ENCODE measurements around the gene UNC5B.

Gene UNC5B

DNA sequence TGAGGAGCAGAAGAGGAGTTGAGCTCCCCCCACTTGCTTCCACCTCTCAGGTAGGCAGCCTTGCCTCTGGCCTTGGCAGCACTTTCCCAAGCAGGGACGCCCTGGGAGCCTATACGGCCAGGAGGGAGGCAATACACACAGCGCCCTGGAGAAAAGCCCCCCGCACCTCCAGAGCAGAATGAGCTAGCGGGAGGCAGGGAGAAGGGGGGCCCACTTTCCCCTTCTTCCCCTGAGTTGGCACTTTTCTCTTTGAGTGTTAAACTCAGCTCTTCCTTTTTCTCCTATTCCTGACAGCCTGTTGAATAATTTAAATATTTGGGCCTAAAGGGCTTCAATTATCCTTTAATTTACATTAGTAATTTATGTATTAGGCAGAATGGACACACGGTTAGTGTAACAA is 35.8 kb downstream of the UNC5B start:
- no peak for ATAC-seq
- H3K27ac Mint-ChIP-seq: no peak overlapping the region
- no peak overlapping the region for H3K4me3 Mint-ChIP-seq
- H3K4me1 Mint-ChIP-seq: peaks cover 9% of the 10 kb centered on the region
- no peaks in the 10 kb centered on the region for H3K36me3 Mint-ChIP-seq
- peaks cover 30% of the 10 kb centered on the region for H3K27me3 Mint-ChIP-seq
- no peaks in the 10 kb centered on the region for H3K9me3 Mint-ChIP-seq

DNA sequence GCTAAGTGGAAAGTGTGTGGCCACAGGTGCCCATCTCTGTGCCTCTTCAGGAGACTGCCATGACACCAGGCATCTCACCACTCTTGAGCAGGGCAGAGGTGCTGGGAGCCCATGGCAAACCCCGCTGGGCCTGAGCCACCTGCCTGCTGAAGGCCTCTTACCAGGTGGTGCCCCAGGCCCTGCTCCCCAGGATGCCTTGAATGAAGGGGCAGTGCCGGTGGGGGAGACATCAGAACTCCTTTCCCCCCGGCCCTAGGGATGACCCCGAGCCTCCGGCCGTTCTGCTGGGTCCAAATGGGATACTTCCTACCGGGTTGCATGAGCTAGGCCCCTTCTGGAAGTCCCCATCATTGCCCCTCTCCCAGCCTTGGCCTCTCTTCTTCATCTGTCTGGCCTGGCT is 37.6 kb downstream of the UNC5B start:
- H3K27ac Mint-ChIP-seq: no peak overlapping the region
- peaks cover under 1% of the 10 kb centered on the region for H3K4me1 Mint-ChIP-seq
- no peaks in the 10 kb centered on the region for H3K9me3 Mint-ChIP-seq
- peaks cover 16% of the 10 kb centered on the region for H3K27me3 Mint-ChIP-seq
- no peaks in the 10 kb centered on the region for H3K36me3 Mint-ChIP-seq
- no peak for ATAC-seq
- H3K4me3 Mint-ChIP-seq: no peak overlapping the region

DNA sequence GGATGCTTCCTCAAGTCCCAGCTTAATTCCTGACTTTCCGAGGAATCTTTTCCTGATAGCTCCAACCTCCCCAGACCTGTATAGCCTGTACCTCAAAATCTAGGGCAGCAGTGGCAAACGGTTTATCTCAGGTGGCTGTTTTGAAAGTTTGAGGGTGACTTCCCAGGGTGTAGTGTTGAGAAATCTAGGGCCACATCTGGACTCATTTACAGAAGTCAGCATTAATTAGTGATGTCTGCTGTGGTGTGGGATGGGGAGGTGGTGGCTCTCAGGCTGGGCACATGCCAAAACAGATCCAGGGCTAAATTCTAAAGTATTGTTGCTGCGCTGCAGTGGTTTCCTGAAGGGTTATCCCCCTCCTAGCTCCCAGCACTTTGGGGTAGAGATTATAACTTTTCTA is 38.0 kb downstream of the UNC5B start:
- no peaks in the 10 kb centered on the region for H3K36me3 Mint-ChIP-seq
- H3K27ac Mint-ChIP-seq: no peak overlapping the region
- no peak overlapping the region for H3K4me3 Mint-ChIP-seq
- peaks cover 13% of the 10 kb centered on the region for H3K27me3 Mint-ChIP-seq
- H3K9me3 Mint-ChIP-seq: no peaks in the 10 kb centered on the region
- ATAC-seq: no peak
- H3K4me1 Mint-ChIP-seq: no peaks in the 10 kb centered on the region

DNA sequence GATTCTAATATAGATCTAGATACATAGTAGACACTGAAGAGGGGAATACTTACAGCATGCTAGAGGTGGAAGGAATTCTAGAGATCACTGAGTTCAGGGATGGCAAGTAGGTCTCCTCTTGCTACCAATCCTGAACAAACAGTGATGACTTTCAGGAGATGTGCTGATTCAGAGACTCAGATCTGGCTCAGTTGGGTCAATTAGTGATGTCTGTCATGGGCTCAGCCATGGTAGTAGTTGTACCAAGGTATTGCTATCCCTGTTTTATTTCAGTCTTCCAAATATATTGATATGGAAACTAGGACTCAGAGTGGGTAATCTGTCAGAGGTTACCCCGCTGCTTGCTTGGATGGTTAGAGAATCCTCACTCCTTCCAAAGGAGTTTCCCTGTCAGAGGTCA is 38.5 kb downstream of the UNC5B start:
- Mint-ChIP-seq H3K36me3 (no peaks in the 10 kb centered on the region), H3K4me1 (no peaks in the 10 kb centered on the region), H3K4me3 (no peak overlapping the region), H3K27ac (no peak overlapping the region), H3K27me3 (peaks cover 13% of the 10 kb centered on the region), H3K9me3 (no peaks in the 10 kb centered on the region)
- no peak for ATAC-seq

DNA sequence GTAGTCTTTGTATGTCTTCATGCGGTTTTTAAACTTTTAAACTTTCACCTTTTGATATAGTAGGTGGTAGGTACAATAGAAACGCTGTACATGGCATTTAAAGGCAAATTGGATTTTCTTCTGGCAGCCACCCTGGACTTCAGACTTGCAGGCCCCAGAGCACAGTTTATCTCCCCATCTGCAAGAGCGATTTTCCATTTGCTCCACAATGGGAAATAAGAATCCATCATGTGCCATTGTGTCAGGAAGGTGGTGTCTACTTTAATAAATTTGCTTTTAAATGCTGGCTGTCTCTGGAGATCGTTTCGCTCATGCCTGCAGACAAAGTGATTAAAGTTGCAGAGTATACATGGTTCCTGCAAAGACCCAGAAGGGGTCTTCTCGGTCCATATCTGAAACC is 38.9 kb downstream of the UNC5B start:
- Mint-ChIP-seq H3K27me3 (peaks cover 13% of the 10 kb centered on the region), H3K4me1 (no peaks in the 10 kb centered on the region), H3K36me3 (no peaks in the 10 kb centered on the region), H3K9me3 (no peaks in the 10 kb centered on the region), H3K27ac (no peak overlapping the region), H3K4me3 (no peak overlapping the region)
- no peak for ATAC-seq

DNA sequence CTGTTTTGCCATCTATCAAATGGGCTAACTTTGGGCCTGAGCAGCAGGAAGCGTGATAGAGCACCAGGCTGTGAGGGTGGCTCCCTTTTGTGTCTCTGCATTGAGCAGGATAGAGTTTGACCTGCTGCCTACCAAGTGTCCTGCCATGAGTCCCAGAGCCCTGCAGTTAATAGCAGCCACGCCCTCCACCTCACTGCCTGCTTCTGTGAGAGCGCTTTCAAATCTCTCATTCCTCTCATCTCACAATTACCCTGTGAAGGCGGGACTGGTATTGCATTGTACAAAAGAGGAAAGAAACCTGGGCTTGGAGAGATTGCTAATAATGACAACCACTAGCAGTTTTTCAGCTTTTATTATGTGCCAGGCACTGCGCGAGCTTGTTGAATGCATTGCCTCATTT is 39.9 kb downstream of the UNC5B start:
- H3K27ac Mint-ChIP-seq: no peak overlapping the region

DNA sequence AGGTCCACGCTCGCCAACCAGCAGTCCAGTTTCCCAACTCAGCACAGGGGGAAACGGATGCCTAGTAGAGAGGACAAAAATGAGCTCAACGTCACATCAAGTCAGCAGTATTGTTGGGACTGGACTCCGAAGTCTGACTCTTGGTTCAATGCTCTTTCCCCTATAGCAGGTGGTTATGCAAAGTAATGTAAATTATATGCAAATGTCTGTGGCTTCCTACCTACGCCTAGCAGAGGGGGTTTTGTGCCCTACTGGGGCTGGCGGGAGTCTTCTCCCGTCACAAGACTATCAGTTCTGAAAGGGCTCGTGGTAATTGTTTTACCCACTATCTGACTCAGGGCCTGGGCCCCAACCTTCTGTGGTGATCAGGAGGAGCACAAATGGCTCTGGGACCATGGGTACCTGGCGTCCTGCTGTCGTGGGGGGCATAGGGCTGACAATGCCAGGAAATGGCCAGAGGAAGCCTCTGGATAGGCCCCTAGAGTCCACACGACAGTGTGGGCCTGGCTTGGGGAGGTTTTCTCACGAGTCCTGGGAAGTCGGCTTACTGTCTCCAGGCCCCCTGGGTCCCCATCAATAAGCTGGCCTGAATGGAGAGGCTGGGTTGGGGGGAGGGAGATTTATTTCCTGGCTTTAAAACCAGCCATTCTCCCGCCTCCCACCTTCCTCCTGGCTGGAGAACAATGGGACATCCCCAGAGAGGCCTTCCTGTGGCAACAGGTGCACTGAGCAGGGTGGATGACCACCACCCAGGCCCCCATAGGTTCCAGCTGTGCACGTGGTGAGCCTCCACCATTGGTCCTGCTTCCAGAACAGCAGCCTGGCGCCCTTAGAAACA is 41.8 kb downstream of the UNC5B start:
- H3K36me3 Mint-ChIP-seq: no peaks in the 10 kb centered on the region
- no peaks in the 10 kb centered on the region for H3K9me3 Mint-ChIP-seq
- no peaks in the 10 kb centered on the region for H3K4me1 Mint-ChIP-seq
- H3K27ac Mint-ChIP-seq: no peak overlapping the region
- peaks cover 39% of the 10 kb centered on the region for H3K27me3 Mint-ChIP-seq
- H3K4me3 Mint-ChIP-seq: no peak overlapping the region
- no peak for ATAC-seq

More for the DNA sequence above, 39.9 kb downstream of the UNC5B start:
- Mint-ChIP-seq H3K9me3 (no peaks in the 10 kb centered on the region), H3K36me3 (no peaks in the 10 kb centered on the region), H3K4me3 (no peak overlapping the region), H3K27me3 (peaks cover 19% of the 10 kb centered on the region), H3K4me1 (no peaks in the 10 kb centered on the region)
- ATAC-seq: no peak

DNA sequence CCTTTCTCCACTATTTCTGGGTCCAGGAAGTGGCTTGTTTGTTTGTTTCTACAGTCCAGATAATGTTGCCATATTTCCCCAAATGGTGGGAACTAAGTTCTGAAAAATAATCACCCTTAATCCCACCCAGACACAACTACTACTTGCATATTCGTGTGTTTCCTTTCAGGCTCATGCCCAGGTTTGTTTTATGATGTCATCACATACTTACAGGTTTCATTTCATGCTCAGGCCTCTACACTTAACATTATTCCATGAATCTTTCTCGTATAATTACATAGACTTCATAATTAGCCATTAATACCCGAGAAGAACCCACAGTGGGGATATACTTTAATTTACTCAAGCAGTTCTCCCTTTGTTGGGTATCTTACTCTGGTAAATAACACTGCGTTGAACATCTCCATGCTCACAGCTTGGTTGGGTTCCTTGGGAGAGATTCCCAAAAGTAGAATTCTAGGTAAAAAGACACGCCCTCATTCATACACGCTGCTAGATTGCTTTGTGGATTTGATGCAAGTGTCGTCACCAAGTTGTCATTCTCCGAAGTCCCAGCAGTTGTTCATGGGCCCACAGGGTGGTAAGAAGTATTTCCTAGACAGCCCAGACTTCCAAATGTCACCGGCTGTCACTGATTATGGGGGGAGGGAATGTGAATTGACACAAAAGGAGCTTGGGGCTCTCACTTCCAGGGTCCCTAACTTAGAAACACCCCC is 42.6 kb downstream of the UNC5B start:
- Mint-ChIP-seq H3K27me3 (peaks cover 46% of the 10 kb centered on the region), H3K4me3 (no peak overlapping the region), H3K9me3 (no peaks in the 10 kb centered on the region), H3K27ac (no peak overlapping the region), H3K4me1 (no peaks in the 10 kb centered on the region), H3K36me3 (no peaks in the 10 kb centered on the region)
- ATAC-seq: no peak

DNA sequence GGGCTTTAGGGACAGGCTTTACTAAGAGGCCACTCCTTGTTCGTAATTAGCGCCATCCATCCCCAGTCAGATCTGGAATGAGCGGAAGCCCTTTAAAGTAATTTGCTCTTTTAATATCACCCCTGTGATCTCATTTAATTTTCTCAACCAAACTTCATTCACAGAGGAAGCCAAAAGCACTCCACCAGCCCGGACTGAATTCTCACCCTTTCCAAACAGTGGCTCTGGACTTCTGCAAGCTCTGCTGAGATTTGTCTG is 43.1 kb downstream of the UNC5B start:
- no peaks in the 10 kb centered on the region for H3K36me3 Mint-ChIP-seq
- peaks cover 46% of the 10 kb centered on the region for H3K27me3 Mint-ChIP-seq
- H3K4me3 Mint-ChIP-seq: no peak overlapping the region
- no peak for ATAC-seq
- H3K9me3 Mint-ChIP-seq: no peaks in the 10 kb centered on the region
- no peaks in the 10 kb centered on the region for H3K4me1 Mint-ChIP-seq
- no peak overlapping the region for H3K27ac Mint-ChIP-seq

DNA sequence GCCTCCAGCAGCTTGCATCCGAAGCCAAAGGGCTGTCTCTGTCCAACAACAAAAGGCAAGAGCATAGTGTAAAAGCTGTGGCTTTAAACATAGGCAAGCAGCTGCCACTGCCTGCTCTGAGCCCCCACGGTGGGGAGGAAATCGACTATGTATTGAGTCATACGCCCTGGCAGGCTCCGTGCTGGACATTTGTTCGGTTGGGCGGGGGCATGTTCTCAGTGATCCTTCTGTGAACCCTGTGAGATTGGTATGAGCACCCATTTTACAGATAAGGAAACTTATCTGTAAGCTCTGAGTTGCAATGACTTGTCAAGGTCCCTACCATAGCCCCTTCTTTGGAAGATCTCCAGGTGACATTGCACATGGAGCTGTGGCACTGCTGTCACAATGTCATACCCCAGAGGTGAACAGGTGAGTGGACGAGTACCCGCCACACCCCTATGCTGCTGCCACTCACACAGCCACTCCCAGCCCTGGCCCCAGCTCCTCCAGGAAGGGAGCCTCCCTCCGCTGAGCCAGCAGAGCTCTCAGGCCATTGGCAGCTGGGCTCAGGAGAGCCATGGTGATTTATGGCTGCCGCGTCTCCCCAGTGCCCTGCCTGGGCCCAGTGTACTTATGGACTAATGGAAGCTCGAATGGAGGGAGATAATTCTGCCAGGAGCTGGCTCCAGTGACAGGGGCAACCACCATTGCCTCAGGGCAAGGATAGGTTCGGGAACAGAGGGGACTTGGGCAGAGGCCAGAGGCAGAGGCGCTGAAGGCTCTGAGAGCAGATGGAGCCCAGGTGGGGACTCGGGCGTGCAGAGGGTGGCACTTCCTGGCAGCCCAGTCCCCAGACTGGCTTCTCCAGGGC is 43.7 kb downstream of the UNC5B start:
- H3K9me3 Mint-ChIP-seq: no peaks in the 10 kb centered on the region
- H3K4me1 Mint-ChIP-seq: no peaks in the 10 kb centered on the region
- H3K27me3 Mint-ChIP-seq: peaks cover 46% of the 10 kb centered on the region
- H3K36me3 Mint-ChIP-seq: no peaks in the 10 kb centered on the region
- H3K27ac Mint-ChIP-seq: no peak overlapping the region
- no peak overlapping the region for H3K4me3 Mint-ChIP-seq
- no peak for ATAC-seq

DNA sequence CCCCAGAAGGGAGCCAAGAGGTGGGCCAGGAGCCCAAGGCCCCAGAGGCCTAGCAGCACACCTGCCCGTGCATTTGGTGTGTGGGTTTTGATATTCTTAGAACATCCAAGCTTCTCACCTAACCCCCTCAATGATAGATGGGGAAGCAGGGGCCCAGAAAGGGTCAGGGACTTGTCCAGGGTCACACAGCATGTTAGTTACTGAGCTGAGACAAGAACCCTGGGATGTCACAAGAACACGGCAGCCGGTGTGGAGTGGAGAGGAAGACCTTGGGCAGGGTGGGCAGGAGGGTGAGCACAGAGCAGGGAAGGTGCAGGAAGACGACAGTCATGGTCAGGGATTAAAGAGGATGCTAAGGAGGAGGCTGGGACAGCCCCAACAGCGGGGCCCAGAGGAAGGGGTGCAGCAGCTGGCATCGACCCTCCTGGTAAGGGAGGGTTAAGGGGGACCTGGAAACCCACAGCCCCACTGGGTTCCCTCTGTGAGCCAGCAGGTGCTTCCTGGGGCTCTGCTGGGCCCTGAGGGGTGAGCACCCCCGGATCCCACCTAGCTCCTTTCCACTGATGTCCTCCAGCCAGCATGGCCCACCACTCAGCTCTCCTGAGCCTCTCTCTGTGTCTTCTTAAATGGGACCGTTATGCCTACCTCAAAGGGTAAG is 44.4 kb downstream of the UNC5B start:
- ATAC-seq: no peak

DNA sequence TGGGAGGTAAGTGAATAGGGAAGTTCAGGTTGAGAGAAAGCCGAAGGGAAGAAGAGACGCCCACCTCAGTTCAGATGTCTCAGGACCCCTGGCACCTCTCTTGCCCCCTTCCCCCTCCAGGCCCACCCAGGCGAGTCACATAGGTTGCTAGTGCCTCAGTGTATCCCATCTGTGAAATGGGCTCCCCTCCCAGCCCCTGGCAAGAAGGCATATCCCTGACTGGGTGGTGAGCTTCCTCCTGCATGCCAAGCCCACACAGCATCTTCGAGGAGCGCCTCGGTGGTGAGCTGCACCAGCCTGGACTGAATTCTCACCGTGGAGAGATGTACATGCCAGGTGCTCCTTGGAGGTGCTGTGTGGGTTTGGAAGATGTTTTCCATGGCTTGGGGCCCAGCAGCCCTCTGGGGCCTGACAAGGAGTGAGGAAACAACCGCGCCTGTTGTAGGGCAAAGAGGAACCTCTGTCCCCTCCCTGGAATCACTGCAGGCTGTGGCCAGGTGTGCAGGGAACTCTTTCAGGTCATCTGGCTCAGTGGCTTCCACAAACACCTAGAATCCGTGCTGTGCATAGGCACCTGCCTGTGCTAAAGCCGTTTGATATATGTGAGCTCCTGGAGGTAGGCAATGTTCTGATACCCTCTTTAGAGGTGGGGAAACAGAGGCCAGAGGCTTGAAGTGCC is 45.1 kb downstream of the UNC5B start:
- Mint-ChIP-seq H3K27me3 (peaks cover 46% of the 10 kb centered on the region), H3K36me3 (no peaks in the 10 kb centered on the region), H3K4me3 (no peak overlapping the region), H3K4me1 (no peaks in the 10 kb centered on the region), H3K27ac (no peak overlapping the region), H3K9me3 (no peaks in the 10 kb centered on the region)
- no peak for ATAC-seq

More for the DNA sequence above, 44.4 kb downstream of the UNC5B start:
- Mint-ChIP-seq H3K27me3 (peaks cover 46% of the 10 kb centered on the region), H3K9me3 (no peaks in the 10 kb centered on the region), H3K27ac (no peak overlapping the region), H3K4me1 (no peaks in the 10 kb centered on the region), H3K4me3 (no peak overlapping the region), H3K36me3 (no peaks in the 10 kb centered on the region)

DNA sequence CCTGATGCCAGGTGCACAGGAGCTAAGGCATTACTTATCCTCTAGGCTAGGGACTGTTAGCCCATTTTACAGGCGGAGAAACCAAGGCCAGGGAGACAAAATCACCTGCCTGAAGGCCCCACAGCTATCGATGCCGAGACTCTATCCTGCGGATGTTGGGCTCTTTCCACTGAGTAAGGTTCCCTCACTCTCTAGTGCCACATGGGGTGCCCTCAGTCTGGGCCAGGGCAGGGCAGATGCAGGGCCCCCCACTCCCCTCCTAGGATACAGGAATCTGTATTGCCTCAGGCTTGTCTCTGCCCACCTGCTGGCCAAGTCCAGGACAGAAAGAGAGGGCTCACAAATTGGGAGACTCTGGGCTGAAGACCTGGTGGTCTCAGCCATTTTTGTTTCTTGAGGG is 45.7 kb downstream of the UNC5B start:
- Mint-ChIP-seq H3K27me3 (peaks cover 46% of the 10 kb centered on the region), H3K4me1 (no peaks in the 10 kb centered on the region), H3K9me3 (no peaks in the 10 kb centered on the region)

DNA sequence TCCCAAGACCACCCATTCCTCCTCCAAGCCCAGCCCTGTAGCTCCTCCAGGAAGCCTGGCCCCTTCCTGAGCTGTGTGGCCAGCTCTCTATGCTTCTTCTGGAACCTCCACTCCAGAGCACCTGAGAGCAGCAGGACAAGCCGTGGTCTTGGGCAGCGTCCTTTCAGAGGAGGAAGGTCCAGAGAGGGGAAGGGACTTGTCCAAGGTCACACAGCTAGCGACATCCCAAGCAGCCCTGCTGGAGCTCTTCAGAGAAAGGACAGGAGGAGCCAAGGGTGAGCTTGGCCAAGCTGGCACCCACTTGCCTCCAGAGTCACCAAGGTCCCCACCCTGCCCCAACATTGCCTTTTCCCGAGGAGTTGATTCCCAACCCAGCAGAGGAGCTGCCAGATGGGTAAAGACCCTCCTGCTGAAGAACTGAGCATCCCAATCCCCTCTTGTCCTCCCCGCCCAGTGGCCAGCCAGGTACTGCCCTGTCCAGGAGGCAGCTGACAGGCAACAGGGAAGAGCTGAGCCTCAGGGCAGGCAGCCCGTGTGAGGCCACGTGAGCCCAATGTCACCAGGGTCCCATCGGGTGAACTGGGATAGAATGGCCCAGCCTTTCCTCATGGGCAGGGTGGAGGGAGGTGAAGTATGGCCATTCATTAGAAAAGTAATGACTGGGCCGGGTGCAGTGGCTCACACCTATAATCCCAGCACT is 46.2 kb downstream of the UNC5B start:
- H3K9me3 Mint-ChIP-seq: no peaks in the 10 kb centered on the region
- ATAC-seq: no peak
- no peak overlapping the region for H3K4me3 Mint-ChIP-seq
- H3K4me1 Mint-ChIP-seq: no peaks in the 10 kb centered on the region
- H3K36me3 Mint-ChIP-seq: no peaks in the 10 kb centered on the region
- peaks cover 46% of the 10 kb centered on the region for H3K27me3 Mint-ChIP-seq
- no peak overlapping the region for H3K27ac Mint-ChIP-seq

More for the DNA sequence above, 45.7 kb downstream of the UNC5B start:
- Mint-ChIP-seq H3K36me3 (no peaks in the 10 kb centered on the region), H3K27ac (no peak overlapping the region), H3K4me3 (no peak overlapping the region)
- ATAC-seq: no peak

Data from stimulated activated memory B cell treated with anti-CD40 and anti-IgM and Interleukin-4, amounts not matched to agents 10 μg/mL and 1 μg/mL and 100 μg/mL, for 72 hours (primary cell).